OCI-LY7 (cell line): ENCODE data around the gene RNF14.

Experiments
- EZH2phosphoT487 ChIP-seq: fragments of 200-600 bp; sonication (generic); IDR thresholded peaks from 2 replicates; pipeline ENCODE4 v1.6.1; 2018; ENCODE audit warnings: low read depth, borderline replicate concordance, mild to moderate bottlenecking, mixed run types, antibody characterized with exemption, low read length, moderate library complexity, mixed read lengths
- TF ChIP-seq, protein P1 (sequence below): fragments of 200-600 bp; sonication (generic); conservative IDR thresholded peaks from 2 replicates; pipeline ENCODE4 v1.5.1; 2014; ENCODE audit warnings: mild to moderate bottlenecking, antibody characterized with exemption, low read length, moderate library complexity, mixed read lengths

DNA sequence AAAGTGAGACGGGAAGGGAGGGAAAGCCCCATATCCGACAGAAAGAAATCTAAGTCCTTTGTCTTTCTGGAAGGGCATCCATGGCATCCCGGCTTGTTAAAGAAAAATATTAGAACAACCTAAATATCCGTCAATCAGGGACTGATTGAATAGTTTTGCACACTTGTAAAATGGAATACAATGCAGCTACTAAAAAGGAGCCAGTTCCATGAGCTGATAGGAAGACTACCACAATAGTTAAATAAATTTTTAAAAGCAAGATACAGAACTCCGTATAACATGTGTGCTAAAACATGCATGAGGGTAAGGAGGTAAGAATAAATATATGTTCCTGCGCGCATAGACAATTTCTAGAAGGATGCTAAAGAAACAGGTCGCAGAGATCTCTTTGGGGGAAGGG, 56.7 kb downstream of the RNF14 start:
- TF ChIP-seq, protein P1, sequence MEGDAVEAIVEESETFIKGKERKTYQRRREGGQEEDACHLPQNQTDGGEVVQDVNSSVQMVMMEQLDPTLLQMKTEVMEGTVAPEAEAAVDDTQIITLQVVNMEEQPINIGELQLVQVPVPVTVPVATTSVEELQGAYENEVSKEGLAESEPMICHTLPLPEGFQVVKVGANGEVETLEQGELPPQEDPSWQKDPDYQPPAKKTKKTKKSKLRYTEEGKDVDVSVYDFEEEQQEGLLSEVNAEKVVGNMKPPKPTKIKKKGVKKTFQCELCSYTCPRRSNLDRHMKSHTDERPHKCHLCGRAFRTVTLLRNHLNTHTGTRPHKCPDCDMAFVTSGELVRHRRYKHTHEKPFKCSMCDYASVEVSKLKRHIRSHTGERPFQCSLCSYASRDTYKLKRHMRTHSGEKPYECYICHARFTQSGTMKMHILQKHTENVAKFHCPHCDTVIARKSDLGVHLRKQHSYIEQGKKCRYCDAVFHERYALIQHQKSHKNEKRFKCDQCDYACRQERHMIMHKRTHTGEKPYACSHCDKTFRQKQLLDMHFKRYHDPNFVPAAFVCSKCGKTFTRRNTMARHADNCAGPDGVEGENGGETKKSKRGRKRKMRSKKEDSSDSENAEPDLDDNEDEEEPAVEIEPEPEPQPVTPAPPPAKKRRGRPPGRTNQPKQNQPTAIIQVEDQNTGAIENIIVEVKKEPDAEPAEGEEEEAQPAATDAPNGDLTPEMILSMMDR, result no peak
- TF ChIP-seq EZH2phosphoT487, result no peak
